HG02884 (cell line): ENCODE data around the gene SLIT1.

Experiments used
- ATAC-seq: cut with Tn5 transposase; IDR thresholded peaks from one replicate; pipeline ENCODE4 v1.9.1; 2021; ENCODE audit warnings: mild to moderate bottlenecking, moderate library complexity; ENCODE audit not compliant: unreplicated experiment

SLIT1 gene

DNA sequence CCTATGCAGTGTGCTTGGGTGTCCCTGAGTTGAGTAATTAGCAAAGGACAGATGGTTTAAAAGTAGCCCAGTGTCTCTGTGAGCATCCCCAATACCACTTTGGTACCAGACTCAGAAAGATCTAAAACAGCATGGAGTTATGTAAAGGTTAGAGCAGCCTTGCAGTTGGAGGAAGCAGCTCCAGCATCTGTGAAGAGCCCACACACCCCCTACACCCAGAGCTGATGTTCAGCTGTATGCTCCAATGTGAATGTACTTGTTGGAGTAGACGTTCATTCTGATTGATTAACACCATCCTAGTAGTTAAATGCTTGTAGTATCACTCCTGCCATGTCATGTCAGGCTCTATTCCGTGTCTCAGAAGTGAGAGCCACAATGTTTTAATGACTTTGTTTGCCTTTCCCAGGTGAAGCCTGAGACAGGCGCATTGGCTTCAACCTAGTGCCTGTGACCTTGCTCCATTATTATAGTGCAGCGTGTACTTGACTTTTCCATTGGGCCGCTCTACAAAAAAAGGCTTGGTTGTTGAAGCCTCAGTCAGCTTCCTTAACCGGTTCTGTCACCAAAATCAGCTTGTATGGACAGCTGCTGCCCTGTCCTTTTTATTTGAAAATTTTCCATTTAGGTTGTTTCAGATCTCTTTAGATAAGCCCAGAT is 199.4 kb downstream of the SLIT1 start:
- ATAC-seq, result no peak

DNA sequence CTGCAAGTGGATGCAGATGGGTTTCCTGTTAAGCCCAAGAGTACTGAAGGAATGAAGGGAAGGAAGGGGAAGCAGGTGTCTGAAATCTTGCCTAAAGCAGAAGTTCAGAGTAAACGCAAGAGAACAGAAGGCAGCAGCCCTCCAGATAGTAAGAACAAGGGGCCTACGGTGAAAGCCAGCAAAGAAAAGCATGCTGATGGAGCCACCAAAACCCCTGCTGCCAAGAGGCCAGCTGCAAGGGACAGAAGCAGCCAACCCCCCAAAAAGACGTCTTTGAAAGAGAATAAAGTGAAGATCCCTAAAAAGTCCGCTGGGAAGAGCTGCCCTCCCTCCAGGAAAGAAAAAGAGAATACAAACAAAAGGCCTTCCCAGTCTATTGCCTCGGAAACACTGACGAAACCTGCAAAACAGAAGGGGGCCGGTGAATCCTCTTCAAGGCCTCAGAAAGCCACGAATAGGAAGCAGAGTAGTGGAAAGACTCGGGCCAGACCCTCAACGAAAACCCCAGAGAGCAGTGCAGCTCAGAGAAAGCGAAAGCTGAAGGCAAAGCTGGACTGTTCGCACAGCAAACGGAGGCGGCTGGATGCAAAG is 201.1 kb downstream of the SLIT1 start:
- ATAC-seq, result no peak

DNA sequence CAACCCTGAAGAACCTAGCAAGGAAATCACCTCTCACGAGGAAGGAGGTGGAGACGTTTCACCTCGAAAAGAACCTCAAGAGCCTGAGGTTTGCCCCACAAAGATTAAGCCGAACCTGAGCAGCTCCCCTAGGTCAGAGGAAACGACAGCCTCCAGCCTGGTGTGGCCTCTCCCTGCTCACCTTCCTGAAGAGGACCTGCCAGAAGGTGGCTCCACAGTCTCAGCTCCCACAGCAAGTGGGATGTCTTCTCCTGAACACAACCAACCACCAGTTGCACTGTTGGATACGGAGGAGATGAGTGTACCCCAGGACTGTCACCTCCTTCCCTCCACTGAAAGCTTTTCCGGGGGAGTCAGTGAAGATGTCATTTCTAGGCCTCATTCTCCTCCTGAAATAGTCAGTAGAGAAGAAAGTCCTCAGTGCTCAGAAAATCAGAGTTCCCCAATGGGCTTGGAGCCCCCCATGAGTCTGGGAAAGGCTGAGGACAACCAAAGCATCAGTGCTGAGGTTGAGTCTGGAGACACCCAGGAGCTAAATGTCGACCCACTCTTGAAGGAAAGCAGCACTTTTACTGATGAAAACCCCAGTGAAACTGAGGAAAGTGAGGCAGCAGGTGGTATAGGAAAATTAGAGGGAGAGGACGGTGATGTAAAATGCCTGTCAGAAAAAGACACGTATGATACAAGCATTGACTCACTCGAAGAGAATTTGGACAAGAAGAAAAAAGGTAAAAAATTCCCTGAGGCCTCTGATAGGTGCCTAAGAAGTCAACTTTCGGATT is 203.4 kb downstream of the SLIT1 start:
- no peak for ATAC-seq

DNA sequence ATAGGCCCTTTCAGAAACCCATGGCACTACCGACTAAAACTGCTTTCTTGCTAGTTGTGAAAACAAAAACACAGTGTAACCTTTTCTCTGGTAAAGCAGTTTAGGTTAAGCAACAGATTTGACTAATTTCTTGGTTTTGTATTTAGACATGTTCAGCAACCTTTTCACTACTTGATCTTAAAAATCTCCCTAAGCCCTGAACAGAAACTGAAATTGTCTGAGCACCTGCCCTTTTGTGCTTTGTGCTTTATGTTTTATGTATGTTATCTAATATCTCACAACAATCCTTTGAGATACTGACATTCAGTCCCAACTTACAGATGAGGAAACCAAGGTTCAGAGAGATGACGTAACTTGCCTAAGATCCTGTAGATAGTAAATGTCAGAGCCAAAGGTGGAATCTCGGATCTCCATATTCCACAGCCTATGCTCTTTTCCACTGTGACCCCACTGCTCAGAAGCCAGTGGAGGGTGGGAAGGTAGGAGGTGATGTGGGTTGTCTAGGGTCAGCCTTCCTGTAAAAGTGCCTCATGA is 207.1 kb downstream of the SLIT1 start:
- ATAC-seq, result peak; percentile 74

DNA sequence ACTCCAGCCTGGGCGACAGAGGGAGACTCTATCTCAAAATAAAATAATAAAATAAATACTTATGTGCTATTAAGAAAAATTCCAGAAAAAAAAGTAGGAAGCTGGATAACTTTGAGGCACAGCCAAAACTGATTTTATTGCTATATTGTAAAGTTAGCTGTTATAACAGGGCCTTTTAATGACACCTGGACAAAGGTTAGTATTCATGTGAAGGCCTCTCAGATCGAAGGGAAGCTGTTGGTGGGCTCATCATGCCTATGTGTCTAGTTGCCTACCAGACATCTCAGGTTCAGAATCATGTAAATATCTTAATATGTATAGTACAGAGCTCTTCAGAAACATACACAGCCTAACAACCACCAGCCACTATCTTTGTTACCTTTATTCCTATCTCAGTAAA is 210.6 kb downstream of the SLIT1 start:
- no peak for ATAC-seq

DNA sequence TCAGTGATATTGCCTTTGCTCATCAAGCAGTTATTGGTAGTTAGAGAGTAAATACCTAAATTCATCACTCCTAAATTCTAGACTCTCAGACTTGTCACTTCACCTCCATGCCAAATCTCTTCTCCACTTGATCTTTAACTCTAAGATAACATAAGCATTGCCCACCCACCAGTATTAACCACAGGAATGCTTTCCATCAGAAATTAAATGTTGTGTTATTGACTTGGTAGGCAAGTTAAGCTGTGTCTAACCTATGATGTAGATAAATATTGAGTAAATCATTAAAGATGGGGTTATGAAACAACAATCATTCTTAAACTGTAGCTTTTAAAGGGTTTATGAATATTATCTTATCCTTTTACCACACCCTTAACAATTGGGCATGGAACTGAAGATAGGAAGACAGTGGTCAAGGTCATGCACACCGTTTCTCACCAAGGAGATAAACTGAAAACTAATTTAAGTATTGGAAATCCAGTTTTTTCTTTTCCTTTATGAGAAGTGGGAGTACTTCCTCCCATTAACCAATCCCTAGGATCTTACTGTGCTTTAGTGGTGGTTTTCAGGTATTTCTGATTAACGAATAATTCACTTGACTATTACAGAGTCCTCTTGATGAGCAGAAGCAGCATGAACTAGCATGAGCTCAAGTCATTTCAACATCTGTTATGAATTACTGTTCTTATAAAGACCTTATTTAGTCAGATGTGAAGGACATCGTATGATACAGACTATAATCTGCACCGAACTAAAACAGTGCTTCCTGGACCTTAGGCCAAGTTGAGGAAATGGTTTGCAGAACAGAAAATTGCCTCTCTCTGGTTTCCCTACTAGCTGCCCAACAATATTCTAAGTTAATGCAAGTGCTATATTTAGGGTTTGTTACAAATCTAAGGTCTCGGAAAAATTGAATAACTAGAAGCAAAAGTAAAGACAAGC is 211.7 kb downstream of the SLIT1 start:
- ATAC-seq, result no peak

DNA sequence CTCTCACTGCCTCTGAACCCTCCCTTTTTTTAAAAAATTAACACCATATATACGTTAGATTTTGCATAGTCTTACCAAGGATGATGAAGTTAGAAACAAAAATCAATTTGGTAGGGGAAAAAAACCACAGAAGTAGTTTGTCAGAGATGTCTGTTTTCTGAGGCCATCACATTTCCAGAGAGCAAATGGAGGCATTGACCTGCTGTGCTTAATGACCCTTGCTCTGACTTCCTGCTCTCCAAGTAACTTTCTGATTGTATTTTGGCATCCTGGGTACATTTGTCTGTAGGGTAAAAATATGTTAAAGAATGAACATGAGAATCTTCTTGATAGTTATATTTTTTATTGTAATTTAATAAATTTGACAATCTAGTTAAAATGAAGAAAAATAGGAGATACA is 213.5 kb downstream of the SLIT1 start:
- no peak for ATAC-seq

DNA sequence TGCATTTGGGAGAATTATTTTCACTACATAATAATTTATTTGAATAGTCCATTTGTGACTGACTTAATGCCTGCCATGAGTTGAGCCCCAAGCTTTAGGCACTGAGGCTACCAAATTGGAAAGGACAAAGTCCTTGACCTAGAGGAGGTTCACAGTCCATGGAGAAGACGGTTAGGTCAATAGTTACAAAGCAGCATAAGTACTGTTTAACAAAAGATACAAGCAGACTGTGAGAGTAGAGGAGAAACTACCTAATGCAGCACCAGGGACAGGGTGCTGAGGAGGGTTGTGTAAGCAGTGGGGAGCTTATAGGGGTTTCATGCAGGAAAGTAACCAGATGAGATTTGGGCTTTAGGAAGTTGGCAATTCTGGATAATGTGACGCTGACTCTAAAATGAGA is 214.4 kb downstream of the SLIT1 start:
- no peak for ATAC-seq

DNA sequence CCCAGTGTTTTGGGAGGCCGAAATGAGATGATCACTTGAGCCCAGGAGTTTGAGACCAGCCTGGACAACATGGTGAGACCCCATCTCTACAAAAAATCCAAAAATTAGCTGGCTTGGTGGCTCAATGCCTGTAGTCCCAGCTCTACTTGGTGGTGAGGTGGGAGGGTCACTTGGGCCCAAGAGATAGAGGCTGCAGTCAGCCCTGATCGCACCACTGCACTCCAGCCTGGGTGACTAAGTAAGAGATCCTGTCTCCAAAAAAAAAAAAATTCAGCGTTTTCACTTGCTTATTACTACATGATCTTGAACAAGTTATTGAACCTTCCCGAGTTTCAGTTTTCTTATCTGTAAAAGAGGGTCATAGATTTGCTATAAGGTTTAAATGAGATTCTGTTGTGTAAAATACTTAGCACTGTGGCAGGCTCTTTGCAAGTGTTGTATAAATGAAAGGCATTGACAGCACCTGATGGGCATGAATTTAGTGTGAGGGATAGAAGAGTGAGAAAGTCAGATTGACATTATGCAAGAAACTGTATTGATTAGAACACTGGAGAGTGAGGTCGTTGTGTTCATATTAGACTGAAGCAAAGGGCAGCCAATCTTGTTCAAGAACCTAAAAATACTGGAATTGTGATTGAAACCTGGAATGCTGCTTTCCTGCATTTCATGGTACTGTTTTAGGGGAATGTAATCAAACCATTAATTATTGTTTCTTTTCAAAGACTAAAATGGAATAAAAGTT is 216.9 kb downstream of the SLIT1 start:
- ATAC-seq, result no peak

DNA sequence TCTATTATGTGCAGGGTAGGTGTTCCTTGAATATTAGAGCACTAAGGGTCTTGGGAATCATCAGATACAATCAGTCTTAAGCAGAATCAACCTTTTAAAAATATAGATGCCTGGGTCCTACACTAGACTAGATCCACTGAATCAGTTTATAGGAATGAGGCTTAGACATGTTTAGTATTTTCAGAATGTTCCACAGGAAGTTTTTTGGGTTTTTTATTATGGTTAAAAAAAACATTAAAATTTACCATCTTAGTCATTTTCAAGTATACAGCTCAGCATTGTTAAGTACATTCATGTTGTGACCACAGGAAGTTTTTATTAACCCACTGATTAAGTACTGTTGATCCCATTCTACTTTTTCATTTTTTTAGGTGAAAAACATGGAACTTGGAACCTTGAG is 217.9 kb downstream of the SLIT1 start:
- ATAC-seq, result no peak

DNA sequence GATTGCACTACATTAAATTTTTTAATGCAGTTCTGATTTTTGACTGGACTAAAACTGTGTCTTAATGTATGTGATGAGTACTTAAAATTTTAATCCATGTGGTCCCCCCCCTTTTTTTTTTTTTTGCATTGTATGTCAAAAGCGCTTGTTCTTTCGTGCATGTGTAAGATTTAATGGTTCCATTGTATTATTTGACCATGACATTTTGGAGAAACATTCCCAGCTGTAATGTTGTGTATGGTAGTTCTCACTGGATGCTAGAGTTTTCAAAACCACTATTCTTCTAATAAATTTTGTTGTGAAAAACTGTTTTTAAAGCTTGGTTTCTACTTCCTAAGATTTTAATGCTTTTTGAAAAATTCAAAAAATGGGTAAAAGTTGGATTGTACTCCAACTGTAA is 221.6 kb downstream of the SLIT1 start:
- ATAC-seq, result no peak

DNA sequence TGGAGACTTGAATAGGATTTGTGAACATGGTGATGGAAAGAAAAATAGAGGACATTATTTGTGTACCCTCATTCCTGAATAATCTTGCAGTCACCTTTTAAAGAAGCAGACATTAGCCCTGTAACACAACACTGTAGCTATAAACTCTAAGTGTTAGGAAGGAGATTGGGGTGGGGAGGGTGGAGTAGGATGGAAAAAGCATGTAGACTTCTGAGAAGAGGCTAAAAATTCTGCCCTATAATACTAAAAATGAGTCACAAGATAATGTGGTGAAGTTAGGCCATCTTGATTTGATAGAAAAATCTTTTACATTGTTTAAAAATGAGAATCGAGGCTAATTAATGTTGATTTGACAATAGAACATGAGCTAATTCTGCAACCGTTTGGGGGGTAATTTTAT is 224.9 kb downstream of the SLIT1 start:
- no peak for ATAC-seq

DNA sequence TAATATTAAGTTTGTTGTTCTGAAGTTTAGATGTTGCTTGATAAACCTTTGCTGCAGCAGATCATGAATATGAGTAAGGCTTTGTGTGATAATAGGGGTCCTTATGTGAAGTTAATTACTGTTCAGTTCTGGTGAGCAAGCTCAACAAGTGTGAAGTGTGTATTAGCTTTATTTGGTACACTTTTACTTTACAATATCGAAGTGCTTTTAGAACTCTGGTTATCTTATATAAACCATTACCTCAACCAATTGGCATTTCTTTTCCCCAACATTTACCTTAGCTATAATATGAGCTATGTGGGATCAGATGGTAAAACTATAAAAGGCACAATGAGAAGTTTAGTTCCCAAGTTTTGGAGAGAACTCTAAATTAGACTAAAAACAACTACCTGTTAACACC is 226.0 kb downstream of the SLIT1 start:
- no peak for ATAC-seq

DNA sequence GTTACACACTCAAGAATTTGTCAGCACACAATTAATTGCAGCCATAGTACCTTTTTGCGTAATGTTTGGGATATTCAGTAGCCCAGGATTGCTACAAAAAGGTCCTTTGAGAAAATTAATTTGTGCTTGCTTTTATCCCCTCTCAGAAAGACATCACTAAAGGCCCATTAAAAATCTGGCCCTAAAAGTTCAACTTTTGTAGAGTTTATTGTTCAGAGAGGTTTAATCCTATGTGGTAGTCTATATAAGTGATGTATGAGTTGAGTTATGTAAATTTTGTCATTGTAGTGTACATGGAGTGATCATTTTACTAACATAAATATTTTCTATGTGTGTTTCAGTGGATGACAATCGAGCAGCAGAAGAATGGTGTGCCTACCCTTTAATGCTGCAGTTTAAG is 227.7 kb downstream of the SLIT1 start:
- no peak for ATAC-seq

DNA sequence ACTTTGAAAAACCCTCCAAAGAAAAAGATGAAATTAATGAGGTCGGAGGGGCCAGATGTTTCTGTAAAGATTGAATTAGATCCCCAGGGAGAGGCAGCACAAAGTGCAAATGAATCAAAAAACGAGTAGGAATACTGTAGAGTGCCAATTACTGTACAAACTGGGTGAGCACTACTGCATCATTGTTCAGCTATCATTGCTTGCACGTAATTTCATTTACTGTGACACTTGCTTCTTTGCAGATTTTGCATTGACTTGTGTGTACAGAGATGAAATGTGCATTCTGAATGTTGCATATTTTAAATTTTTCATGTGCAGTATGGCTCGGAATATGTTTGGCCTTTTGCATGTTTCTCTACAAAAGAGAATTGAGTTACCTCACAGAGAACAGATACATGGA is 230.0 kb downstream of the SLIT1 start:
- ATAC-seq, result no peak

DNA sequence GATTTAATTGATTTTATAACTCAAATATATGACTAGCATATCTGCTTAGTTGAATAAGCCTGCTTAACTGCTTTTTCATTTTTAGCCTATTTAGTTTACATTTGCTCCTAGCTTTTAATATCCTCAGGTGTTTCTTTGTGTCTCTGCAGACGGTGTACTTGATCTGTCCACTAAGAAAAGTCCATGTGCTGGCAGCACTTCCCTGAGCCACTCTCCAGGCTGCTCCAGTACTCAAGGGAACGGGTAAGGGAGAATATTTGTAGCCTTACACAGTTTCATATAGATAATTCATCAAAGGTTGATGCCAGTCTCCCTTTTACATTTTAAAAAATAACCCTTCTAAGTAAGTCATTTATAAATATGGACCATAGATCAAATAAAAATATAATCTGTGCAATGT is 233.8 kb downstream of the SLIT1 start:
- ATAC-seq, result no peak

DNA sequence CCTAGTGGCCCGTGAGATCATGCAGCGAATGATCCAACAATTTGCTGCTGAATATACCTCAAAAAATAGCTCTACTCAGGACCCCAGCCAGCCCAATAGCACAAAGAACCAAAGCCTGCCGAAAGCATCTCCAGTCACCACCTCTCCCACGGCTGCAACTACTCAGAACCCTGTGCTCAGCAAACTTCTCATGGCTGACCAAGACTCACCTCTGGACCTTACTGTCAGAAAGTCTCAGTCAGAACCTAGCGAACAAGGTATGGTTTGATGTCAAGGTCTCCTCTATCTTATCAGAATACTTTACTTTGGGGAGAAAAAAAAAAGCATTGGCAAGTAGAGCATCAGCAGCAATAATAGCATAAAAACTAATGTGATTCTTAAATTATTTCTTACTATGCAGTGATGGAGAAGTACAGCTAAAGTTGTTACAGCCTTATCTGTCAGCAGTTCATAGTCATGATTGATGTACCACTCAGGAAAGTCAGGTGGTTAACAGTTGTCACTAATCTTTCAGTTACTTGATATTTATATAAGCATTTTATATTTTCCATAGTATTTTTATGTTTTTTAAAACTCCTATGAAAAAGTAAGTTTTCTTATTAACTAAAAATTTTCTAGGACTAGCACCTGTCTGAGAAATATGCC is 236.6 kb downstream of the SLIT1 start:
- ATAC-seq, result no peak
